ENCODE measurements around the gene SAP25.

DNA sequence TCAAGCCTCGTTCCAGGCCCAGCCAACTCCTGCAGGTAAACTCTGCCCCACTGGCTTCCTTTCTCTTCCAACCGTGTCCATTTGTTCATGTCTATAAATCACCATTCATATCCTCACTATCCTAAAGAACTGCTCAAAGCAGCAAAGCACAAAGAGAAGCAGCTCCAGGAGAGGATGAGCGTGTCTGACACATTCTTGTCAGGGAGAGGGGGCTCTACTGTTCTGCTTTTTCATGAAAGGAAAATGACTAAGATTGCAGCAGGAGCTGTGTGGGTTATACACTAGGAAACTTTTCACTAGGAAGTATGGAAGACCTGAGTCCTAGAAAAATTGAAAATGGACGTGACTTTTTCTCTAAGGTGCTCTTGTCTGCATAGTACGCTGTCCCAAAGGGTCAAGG is 18.0 kb downstream of the SAP25 start:
- TF ChIP-seq CTCF (IDR thresholded peaks at IDR 0.05) (no peak), POLR2A (IDR thresholded peaks at IDR 0.05) (no peak)
